HL-60/S4 treated with retinoic acid at 250 ng/mL for 4 days and 3 days (cell line): ENCODE results near the gene TP73.
"Not testable (repeated sequence)": the region's sequence is repeated elsewhere in the genome, so short reads cannot be mapped to it uniquely, and the experiment has no call there.

Source experiments
- in situ Hi-C: fragments of 300-500 bp; cut with MboI; formaldehyde crosslinking; loops from 2 replicates; pipeline ENCODE4 v1.7.0; 2022; ENCODE audit warnings: low sequenced_read_pairs

TP73 gene

DNA sequence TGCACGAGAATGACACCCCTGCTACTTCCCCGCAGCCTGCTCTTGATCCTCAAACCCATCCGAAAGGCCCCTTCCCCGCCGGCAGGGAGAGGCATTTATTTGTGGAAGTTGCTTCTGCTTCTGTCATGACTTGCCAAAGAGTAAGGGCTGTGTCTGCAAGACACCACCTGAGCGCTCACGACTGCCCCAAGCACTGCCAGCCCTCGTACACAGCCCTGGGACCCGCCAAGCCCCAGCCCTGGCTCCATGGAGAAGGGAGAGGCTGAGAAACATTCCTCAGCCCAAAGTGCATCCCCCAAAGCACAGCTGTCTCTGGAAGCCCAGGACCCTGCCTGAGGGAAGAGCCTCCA, 33.8 kb upstream of the TP73 start:
- in situ Hi-C loops: no loop called here

GRCh38 chr1:3618881-3619671, 33.2 kb upstream of the TP73 start:
- in situ Hi-C loops: no loop called here

DNA sequence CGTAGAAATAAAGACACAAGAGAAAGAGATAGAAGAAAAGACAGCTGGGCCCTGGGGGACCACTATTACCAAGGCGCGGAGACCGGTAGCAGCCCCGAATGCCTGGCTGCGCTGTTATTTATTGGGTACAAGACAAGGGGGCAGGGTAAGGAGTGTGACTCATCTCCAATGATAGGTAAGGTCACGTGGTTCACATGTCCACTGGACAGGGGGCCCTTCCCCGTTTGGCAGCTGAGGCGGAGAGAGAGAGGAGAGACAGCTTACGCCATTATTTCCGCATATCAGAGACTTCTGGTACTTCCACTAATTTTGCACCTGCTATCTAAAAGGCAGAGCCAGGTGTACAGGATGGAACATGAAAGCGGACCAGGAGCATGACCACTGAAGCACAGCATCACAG, 31.6 kb upstream of the TP73 start:
- in situ Hi-C loops: no loop called here

DNA sequence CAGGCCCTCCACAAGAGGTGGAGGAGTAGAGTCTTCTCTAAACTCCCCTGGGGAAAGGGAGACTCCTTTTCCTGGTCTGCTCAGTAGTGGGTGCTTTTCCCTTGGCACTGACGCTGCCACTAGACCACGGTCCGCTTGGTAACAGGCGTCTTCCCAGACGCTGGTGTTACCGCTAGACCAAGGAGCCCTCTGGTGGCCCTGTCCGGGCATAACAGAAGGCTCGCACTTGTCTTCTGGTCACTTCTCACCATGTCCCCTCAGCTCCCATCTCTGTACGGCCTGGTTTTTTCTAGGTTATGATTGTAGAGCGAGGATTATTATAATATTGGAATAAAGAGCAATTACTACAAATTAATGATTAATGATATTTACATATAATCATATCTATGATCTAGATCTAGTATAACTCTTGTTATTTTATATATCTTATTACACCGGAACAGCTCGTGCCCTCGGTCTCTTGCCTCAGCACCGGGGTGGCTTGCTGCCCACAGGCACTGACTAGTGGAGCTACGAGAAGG, 31.1 kb upstream of the TP73 start:
- in situ Hi-C loops: not testable (repeated sequence)

DNA sequence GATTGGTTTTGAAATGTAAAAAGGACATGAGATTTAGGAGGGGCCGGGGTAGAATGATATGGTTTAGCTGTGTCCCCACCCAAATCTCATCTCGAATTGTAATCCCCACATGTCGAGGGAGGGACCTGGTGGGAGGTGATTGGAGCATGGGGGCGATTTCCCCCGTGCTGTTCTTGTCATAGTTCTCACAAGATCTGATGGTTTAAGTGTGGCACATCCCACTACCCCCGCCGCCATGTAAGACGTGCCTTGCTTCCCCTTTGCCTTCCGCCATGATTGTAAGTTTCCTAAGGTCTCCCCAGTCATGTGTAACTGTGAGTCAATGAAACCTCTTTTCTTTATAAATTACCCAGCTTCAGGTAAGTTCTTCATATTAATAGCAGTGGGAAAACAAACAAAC, 30.2 kb upstream of the TP73 start:
- in situ Hi-C loops: not testable (repeated sequence)

DNA sequence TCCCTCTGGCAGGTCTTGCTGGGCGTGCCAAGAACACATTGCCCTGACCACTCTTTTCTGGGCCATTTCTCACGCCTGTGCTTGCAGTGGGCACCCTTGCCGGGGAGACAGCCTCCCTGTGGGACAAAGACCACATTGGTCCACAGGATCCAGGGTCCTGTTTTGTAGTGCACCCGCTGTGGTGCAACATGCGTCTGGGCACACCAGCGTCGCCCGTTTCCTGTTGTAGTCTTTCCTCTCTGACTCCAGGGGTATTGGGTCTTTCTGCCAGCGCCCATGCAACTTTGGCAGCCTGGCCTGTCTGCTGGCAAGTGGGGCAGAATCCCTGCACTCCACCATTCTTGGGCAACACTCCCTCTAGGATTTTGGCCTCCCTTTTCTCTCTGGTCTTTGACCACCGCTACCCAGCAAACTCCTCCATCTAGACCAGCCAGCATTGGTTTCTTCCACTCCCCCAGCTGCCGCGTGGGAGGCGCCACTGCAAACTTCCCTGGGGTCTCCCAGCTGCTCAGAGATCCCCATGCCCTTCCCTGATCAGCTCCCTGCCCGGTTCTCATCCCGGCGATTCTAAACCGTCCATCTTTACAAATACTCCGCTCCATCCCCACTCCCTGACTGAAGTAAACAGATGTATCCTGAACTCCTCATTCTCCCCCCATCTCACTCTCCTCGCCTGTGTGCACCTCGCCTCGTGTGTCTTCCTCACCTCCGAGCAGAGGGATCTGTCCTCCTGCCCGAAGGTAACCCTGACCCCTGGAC, 28.7 kb upstream of the TP73 start:
- in situ Hi-C loops: no loop called here

- in situ Hi-C loops: no loop called here
Observed at GRCh38 chr1:3624200-3625136, 27.8 kb upstream of the TP73 start, which contains the start of gene TPRG1L. Gene TPRG1L, plus strand, starts transcription at chr1:3625015. Its CDS starts 58 bp downstream, at chr1:3625073.

GRCh38 chr1:3625151-3625907, 27.0 kb upstream of the TP73 start:
- in situ Hi-C loops: no loop called here

DNA sequence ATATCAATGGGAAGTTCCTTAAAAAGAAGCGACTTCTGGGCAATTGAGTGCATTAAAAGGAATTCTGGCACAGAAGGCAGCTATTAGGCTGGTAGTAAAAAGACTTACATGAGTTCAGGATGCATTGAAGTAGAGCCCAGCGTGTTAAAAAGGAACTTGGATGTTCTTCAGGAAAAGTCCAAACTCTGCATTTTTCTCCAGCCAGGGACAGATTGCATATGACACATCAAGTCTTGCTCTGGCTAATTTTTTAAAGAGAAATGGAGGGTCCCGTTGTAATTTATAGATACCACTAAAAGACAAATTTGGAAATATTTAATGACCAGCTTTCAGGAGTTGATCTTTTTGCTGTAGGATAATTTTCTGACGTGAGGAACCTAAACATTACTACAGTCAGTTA, 26.3 kb upstream of the TP73 start:
- in situ Hi-C loops: no loop called here

- in situ Hi-C loops: no loop called here
Observed at GRCh38 chr1:3627515-3628253, 24.6 kb upstream of the TP73 start.

- in situ Hi-C loops: no loop called here
Observed at GRCh38 chr1:3628445-3628844, 23.9 kb upstream of the TP73 start.

GRCh38 chr1:3629561-3630160, 22.7 kb upstream of the TP73 start:
- in situ Hi-C loops: no loop called here

- in situ Hi-C loops: no loop called here
Observed at GRCh38 chr1:3630161-3630611, 22.1 kb upstream of the TP73 start.

DNA sequence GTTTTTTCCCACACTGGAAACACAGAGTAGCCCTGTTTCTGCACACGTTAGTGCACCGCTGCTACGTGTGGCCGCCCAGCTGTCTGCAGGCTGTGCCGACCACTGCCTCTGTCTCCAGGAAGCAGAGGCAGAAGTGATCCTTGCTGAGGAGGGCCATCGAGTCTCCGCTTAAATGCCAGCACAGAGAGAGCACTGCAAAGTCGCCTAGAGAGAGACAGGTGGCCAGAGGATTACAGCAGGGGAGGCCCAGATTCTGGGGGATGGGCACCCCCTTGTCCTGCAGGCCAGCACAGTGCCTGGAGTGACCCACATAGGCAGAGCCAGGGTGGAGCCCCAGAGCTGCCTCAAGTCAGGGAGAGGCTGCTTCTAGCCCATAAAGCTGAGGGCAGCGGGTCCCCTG, 21.4 kb upstream of the TP73 start:
- in situ Hi-C loops: no loop called here

DNA sequence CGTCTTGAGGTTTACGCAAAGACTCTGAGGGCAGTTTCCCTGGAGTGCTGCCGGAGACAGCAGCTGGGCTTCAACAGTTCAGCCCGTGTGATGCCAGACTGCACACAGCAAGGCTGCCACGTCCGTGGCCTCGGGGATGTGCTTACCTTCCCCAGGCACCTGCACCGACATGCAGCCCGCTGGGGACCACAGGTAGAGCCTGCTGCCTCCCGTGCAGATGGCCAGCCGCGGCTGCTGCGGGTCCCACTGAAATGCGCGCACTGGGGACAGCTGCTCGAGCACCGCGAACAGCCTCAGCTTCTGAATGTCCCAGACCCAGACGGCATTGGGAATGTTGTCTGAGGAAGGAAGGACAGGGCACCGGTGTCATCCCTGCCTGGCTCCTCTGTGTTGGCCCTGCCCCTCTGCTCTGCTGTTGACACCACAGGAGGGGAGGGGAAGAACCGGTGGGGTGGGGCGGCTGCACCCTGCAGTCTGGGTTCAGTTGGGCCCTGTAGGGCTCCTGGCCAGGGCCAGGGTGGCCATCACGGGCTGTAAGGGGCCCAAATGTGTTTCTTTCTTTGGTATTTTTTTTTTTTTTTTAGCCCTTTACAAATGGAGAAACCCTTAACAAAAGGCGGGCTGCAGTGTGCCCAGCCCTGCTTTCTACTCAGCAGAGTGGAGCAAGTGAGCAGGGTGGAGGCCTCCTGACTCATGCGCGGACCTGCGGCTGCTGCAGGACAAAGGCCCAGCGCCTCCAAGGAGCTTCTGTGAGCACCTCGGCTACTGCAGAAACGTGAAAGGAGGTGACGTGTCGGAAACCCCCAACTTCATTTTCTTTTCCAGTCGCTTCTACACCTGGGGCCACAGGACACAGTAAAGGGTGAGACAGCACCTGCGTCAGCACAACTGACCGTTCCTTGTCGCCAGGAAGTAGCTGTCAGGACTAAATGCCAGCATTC, 20.7 kb upstream of the TP73 start:
- in situ Hi-C loops: no loop called here

GRCh38 chr1:3632298-3632697, 20.0 kb upstream of the TP73 start:
- in situ Hi-C loops: no loop called here

DNA sequence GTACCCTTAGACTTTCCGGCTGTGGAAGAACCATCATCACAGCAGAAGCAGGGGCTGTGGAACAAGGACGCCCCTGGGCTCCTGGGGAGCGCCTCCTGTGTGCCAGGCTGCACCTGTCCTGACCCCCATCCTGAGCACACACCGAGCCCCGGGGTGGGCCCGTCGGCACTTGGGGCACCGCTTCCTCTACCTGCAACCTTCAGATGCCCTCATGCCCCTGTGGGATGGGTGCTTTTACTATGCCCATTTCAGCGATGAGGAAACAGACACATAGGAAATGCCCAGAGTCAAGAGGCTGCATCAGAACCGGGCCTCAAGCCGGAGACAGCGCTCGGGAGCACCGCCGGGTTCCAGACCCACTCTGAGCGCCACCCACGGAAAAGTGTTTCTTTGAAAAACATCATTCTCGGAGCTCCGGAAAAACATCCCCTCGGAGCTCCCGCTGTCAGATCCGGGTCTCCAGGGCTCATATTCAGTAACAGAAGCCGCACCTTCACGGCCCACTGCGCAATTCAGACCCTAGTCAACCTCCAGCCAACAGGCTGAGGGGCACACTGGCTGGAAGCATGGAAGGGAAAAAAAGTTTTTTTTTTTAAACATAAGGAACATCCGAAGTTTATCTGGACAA, 19.5 kb upstream of the TP73 start:
- in situ Hi-C loops: no loop called here
